Spleen (tissue), 11 donors: ENCODE results near the gene FBXW7. TPM values are rescaled to one million over a fixed set of nuclear protein-coding genes. Genes with fewer than 3 reads are reported as not detected.

Source experiments
- DNase-seq: peaks from one replicate; pipeline ENCODE4 v3.0.0-alpha.2; 2020
- H3K27ac ChIP-seq, 8 donors: fragments of 200-600 bp; sonication (generic) in 7 of 8; 1 replicate in 4 of 8; 2 replicates in 4 of 8; pipeline versions ENCODE4 v1.5.0 to v1.8.0; 2016 to 2021; ENCODE audit warnings: inconsistent platforms in 4 of 8, mild to moderate bottlenecking in 4 of 8, moderate library complexity in 1 of 8
- H3K27me3 ChIP-seq, 7 donors: fragments of 200-600 bp; sonication (generic) in 6 of 7; replicated peaks in 1 of 7; 1 replicate in 4 of 7; 2 replicates in 3 of 7; pipeline versions ENCODE4 v1.5.0 to v1.8.0; 2016 to 2021; ENCODE audit warnings: inconsistent platforms in 3 of 7, mild to moderate bottlenecking in 1 of 7
- H3K36me3 ChIP-seq, 6 donors: fragments of 200-600 bp; sonication (generic) in 5 of 6; 1 replicate in 4 of 6; 2 replicates in 2 of 6; pipeline versions ENCODE4 v1.5.0 to v1.8.0; 2016 to 2021; ENCODE audit warnings: inconsistent platforms in 2 of 6
- H3K4me1 ChIP-seq, 6 donors: fragments of 200-600 bp; sonication (generic) in 5 of 6; 1 replicate in 3 of 6; 2 replicates in 3 of 6; pipeline versions ENCODE4 v1.5.0 to v1.8.0; 2016 to 2021; ENCODE audit warnings: inconsistent platforms in 3 of 6
- H3K4me3 ChIP-seq, 8 donors: fragments of 200-600 bp; sonication (generic) in 7 of 8; 1 replicate in 4 of 8; 2 replicates in 4 of 8; pipeline versions ENCODE4 v1.5.0 to v1.8.0; 2016 to 2021; ENCODE audit warnings: inconsistent platforms in 4 of 8, mild to moderate bottlenecking in 4 of 8, moderate library complexity in 2 of 8
- H3K9me3 ChIP-seq, 8 donors: fragments of 200-600 bp; sonication (generic) in 7 of 8; 1 replicate in 4 of 8; 2 replicates in 4 of 8; pipeline versions ENCODE4 v1.5.0 to v1.8.0; 2016 to 2021; ENCODE audit warnings: inconsistent platforms in 4 of 8
- CTCF ChIP-seq, 11 experiments: fragments of 200-600 bp in 7 of 11; fragments of 450-650 bp in 4 of 11; sonication (generic) in 4 of 11; IDR thresholded peaks in 8 of 11; conservative IDR thresholded peaks in 3 of 11; 1 replicate in 7 of 11; 2 replicates in 4 of 11; pipeline versions ENCODE4 v1.4.0 to v1.8.0; 2016 to 2021; ENCODE audit warnings: antibody characterized with exemption in 11 of 11, inconsistent platforms in 4 of 11, mild to moderate bottlenecking in 1 of 11
- POLR2A ChIP-seq, 3 donors: fragments of 450-650 bp; IDR thresholded peaks; one replicate each; pipeline ENCODE4 v1.5.1; 2017; ENCODE audit warnings: antibody characterized with exemption in 3 of 3, mild to moderate bottlenecking in 1 of 3
- POLR2AphosphoS5 ChIP-seq, 3 donors: sonication (generic); formaldehyde crosslinking; IDR thresholded peaks; one replicate each; pipeline ENCODE4 v1.5.1; 2017; ENCODE audit warnings: antibody characterized with exemption in 3 of 3
- WGBS, 5 donors: extraction: QIAGEN DNeasy Blood & Tissue Kit in 3 of 5; methylation state at CpG; one replicate each; pipeline versions ENCODE4 v1.1.5 to v1.1.7; 2013 to 2018; 5-methylcytosine and 5-hydroxymethylcytosine counted together
- intact Hi-C: fragments of 100-400 bp; cut with DNase I; formaldehyde crosslinking; loops from one replicate; pipeline ENCODE4 v1.15.0; 2023; ENCODE audit warnings: low total_unique reads
- polyA plus RNA-seq, 3 donors: library from polyadenylated mRNA; stranded (reverse); fragments of 200-250 nt; gene quantifications; one replicate each; pipeline ENCODE4 v1.2.1, GENCODE V29; 2013
- total RNA-seq, 7 donors: library from RNA; depleted of rRNA in 3 of 7; stranded (reverse); fragments of >200 nt in 3 of 7; fragmentation: NEBNext Ultra II Directional in 4 of 7; extraction: Animal tissue kit (Norgen Biotek cat#: 25700) in 4 of 7; gene quantifications; one replicate each; pipeline versions ENCODE4 v1.1.0 to v1.2.1, GENCODE V29; 2016 to 2021
- donor health status: healthy with polysubstance abuse.
- donor health status: DM: no; HTN: no; CAD: no; lungs with moderate emphysema.
- donor health status: DM: no; HTN: no; CAD: no.
- donor health status: Bipolar disorder and iron deficiency.
- donor health status: healthy.
- donor health status: DM: no; HTN: no; CAD: no.
- donor health status: DM: yes; HTN: yes; CAD: no.

FBXW7 gene
- total and polyA plus RNA-seq, 10 donors = 11.5 to 140 (median 79.9) TPM

- Histone ChIP-seq H3K36me3 (no peaks in the 10 kb centered on the region), H3K4me3 (no peak overlapping the region), H3K9me3 (no peaks in the 10 kb centered on the region), H3K27me3 (no peaks in the 10 kb centered on the region), H3K27ac (no peak overlapping the region), H3K4me1 (no peaks in the 10 kb centered on the region)
- 84 to 96% (median 93%) methylated on average over 3 of the region's 3 CpGs for WGBS, 5 donors
- intact Hi-C loops = no loop called here
- no peak for DNase-seq
- TF ChIP-seq POLR2AphosphoS5 (IDR thresholded peaks at IDR 0.05) (no peak), POLR2A (IDR thresholded peaks at IDR 0.05) (no peak), CTCF (IDR thresholded peaks at IDR 0.05 in 8 of 11, conservative IDR thresholded peaks at IDR 0.05 in 3 of 11) (no peak)
Observed at GRCh38 chr4:152290366-152290921, 245.4 kb downstream of the FBXW7 start.

- DNase-seq = no peak
- no peak overlapping the region for H3K27ac ChIP-seq
- TF ChIP-seq CTCF (IDR thresholded peaks at IDR 0.05 in 8 of 11, conservative IDR thresholded peaks at IDR 0.05 in 3 of 11) (no peak), POLR2A (IDR thresholded peaks at IDR 0.05) (no peak), POLR2AphosphoS5 (IDR thresholded peaks at IDR 0.05) (no peak)
- no peaks in the 10 kb centered on the region for H3K36me3 ChIP-seq
- no peaks in the 10 kb centered on the region for H3K9me3 ChIP-seq
- WGBS, 5 donors = 80 to 87% (median 84%) methylated on average over 4 of the region's 4 CpGs
- no peaks in the 10 kb centered on the region for H3K4me1 ChIP-seq
- intact Hi-C loops = no loop called here
- no peaks in the 10 kb centered on the region for H3K27me3 ChIP-seq
- H3K4me3 ChIP-seq = no peak overlapping the region
Observed at GRCh38 chr4:152289941-152290340, 246.0 kb downstream of the FBXW7 start.

GRCh38 chr4:152289541-152289940 lies 246.4 kb downstream of the FBXW7 start:
- H3K27me3 ChIP-seq = no peaks in the 10 kb centered on the region
- TF ChIP-seq POLR2AphosphoS5 (IDR thresholded peaks at IDR 0.05) (no peak), CTCF (IDR thresholded peaks at IDR 0.05 in 8 of 11, conservative IDR thresholded peaks at IDR 0.05 in 3 of 11) (no peak), POLR2A (IDR thresholded peaks at IDR 0.05) (no peak)
- no peaks in the 10 kb centered on the region for H3K36me3 ChIP-seq
- no peak for DNase-seq
- intact Hi-C loops = no loop called here
- WGBS, 5 donors = 84 to 94% (median 90%) methylated on average over 3 of the region's 3 CpGs
- no peak overlapping the region for H3K27ac ChIP-seq
- no peaks in the 10 kb centered on the region for H3K4me1 ChIP-seq
- no peaks in the 10 kb centered on the region for H3K9me3 ChIP-seq
- H3K4me3 ChIP-seq = no peak overlapping the region

- 83 to 90% (median 88%) methylated on average over 2 of the region's 2 CpGs for WGBS, 5 donors
- TF ChIP-seq POLR2A (IDR thresholded peaks at IDR 0.05) = no peak
- no peak for TF ChIP-seq POLR2AphosphoS5 (IDR thresholded peaks at IDR 0.05)
- TF ChIP-seq CTCF (IDR thresholded peaks at IDR 0.05 in 8 of 11, conservative IDR thresholded peaks at IDR 0.05 in 3 of 11) = no peak
Observed at GRCh38 chr4:152283801-152284470, 252.0 kb downstream of the FBXW7 start.

More at GRCh38 chr4:152283801-152284470, 252.0 kb downstream of the FBXW7 start:
- intact Hi-C loops = no loop called here
- Histone ChIP-seq H3K4me1 (no peaks in the 10 kb centered on the region), H3K36me3 (no peaks in the 10 kb centered on the region), H3K27ac (no peak overlapping the region), H3K9me3 (no peaks in the 10 kb centered on the region), H3K4me3 (no peak overlapping the region), H3K27me3 (no peaks in the 10 kb centered on the region)
- DNase-seq = no peak
